GM12878 (cell line): ENCODE results near the gene PCF11. TPM values are rescaled to one million over a fixed set of nuclear protein-coding genes. Genes with fewer than 3 reads are reported as not detected.

Experiments used
- ATAC-seq: fragments of 200-7000 bp; cut with Tn5 transposase; 3 replicates; pipeline ENCODE4 v1.9.1; 2020; ENCODE audit warnings: mild to moderate bottlenecking, moderate library complexity
- BruUV-seq: library from RNA; stranded (reverse); fragments of 400-500 nt; replicated peaks from 2 replicates; lab custom pipeline; 2021; lab: Mats Ljungman, UMichigan
- CTCF ChIA-PET: fragments of 300-600 bp; sonication (Branson Sonifier 250); formaldehyde crosslinking; extraction: SDS; loops from one replicate; lab custom pipeline; 2021; ENCODE audit warnings: inconsistent platforms; lab: Yijun Ruan, JAX
- POLR2A ChIA-PET: fragments of 350-600 bp; formaldehyde crosslinking; extraction: SDS; loops from one replicate; lab custom pipeline; 2021; ENCODE audit warnings: inconsistent platforms; lab: Charles Lee
- RAD21 ChIA-PET: fragments of 300-600 bp; sonication (Branson Sonifier 250); formaldehyde crosslinking; loops from one replicate; lab custom pipeline; 2023; ENCODE audit warnings: antibody characterized with exemption; ENCODE audit not compliant: unreplicated experiment; lab: Charles Lee
- SMC1A ChIA-PET: fragments of 300-600 bp; sonication (Branson Sonifier 250); formaldehyde crosslinking; loops from one replicate; lab custom pipeline; 2023; ENCODE audit not compliant: unreplicated experiment, uncharacterized antibody; lab: Charles Lee
- DNase-seq: peaks from one replicate; pipeline ENCODE4 v3.0.0-alpha.2; 2011; ENCODE audit warnings: low read depth, low spot score
- FAIRE-seq: peaks from 3 replicates; lab custom pipeline; 2011; peaks lifted over from hg19 to GRCh38; lab: Jason Lieb, UNC
- H2AFZ ChIP-seq: 2 replicates; pipeline ENCODE4 v1.6.0; 2011; ENCODE audit warnings: low read depth, low read length, control low read depth; ENCODE audit not compliant: control insufficient read depth
- H3K27ac ChIP-seq: 2 replicates; pipeline ENCODE4 v1.5.1; 2011; ENCODE audit warnings: control low read depth; ENCODE audit not compliant: control insufficient read depth, insufficient read depth
- H3K27me3 ChIP-seq, 2 experiments: replicated peaks in 1 of 2; 2 replicates each; pipeline versions ENCODE4 v1.6.0 to v1.6.1; 2011; ENCODE audit warnings: low read length in 1 of 2; ENCODE audit not compliant: control insufficient read depth in 2 of 2, insufficient read depth in 2 of 2
- H3K36me3 ChIP-seq, 2 experiments: 2 replicates each; pipeline ENCODE4 v1.5.1; 2011; ENCODE audit warnings: low read length in 1 of 2; ENCODE audit not compliant: control insufficient read depth in 2 of 2, insufficient read depth in 2 of 2
- H3K4me1 ChIP-seq: 2 replicates; pipeline ENCODE4 v1.6.1; 2011; ENCODE audit warnings: mild to moderate bottlenecking, low read length, moderate library complexity, mixed read lengths; ENCODE audit not compliant: control insufficient read depth, insufficient read depth
- H3K4me2 ChIP-seq: 2 replicates; pipeline ENCODE4 v1.6.0; 2011; ENCODE audit warnings: control low read depth; ENCODE audit not compliant: control insufficient read depth, insufficient read depth
- H3K4me3 ChIP-seq: fragments of 200-600 bp; sonication (generic); 2 replicates; pipeline ENCODE4 v1.5.1; 2016
- H3K79me2 ChIP-seq: 2 replicates; pipeline ENCODE4 v1.6.0; 2011; ENCODE audit warnings: low read length; ENCODE audit not compliant: control insufficient read depth, insufficient read depth
- H3K9ac ChIP-seq: 2 replicates; pipeline ENCODE4 v1.8.0; 2011; ENCODE audit warnings: low read length, control low read depth, mixed read lengths; ENCODE audit not compliant: control insufficient read depth, insufficient read depth
- H3K9me3 ChIP-seq: replicated peaks from 3 replicates; pipeline ENCODE4 v1.5.1; 2011; ENCODE audit warnings: mild to moderate bottlenecking, low read length; ENCODE audit not compliant: control insufficient read depth, insufficient read depth
- H4K20me1 ChIP-seq: 2 replicates; pipeline ENCODE4 v1.6.0; 2011; ENCODE audit not compliant: control insufficient read depth, insufficient read depth
- ASH2L ChIP-seq: fragments of 300-600, 200-600 bp; sonication (generic); IDR thresholded peaks from 2 replicates; pipeline ENCODE4 v1.6.1; 2017; ENCODE audit warnings: low read depth, mild to moderate bottlenecking, borderline replicate concordance
- CEBPB ChIP-seq, 2 experiments: fragments of 150-350 bp in 1 of 2; IDR thresholded peaks; 2 replicates each; pipeline ENCODE4 v1.6.1; 2012 to 2014; ENCODE audit warnings: low read depth in 2 of 2, low read length in 2 of 2, borderline replicate concordance in 1 of 2, inconsistent platforms in 1 of 2
- EED ChIP-seq: sonication (generic); IDR thresholded peaks from 2 replicates; pipeline ENCODE4 v1.6.1; 2016; ENCODE audit warnings: antibody characterized with exemption, low read depth
- HDAC2 ChIP-seq: fragments of 200-600 bp; sonication (generic); IDR thresholded peaks from 2 replicates; pipeline ENCODE4 v1.6.1; 2017
- IRF4 ChIP-seq: IDR thresholded peaks from 2 replicates; pipeline ENCODE4 v1.6.1; 2011; ENCODE audit warnings: low read depth, low read length
- KAT2A ChIP-seq: conservative IDR thresholded peaks from 2 replicates; pipeline ENCODE4 v1.6.1; 2011; ENCODE audit warnings: low read depth, low read length; ENCODE audit not compliant: control insufficient read depth
- NFIC ChIP-seq: IDR thresholded peaks from 2 replicates; pipeline ENCODE4 v1.6.1; 2012; ENCODE audit warnings: low read depth, mild to moderate bottlenecking, inconsistent platforms, low read length, moderate library complexity
- NR2C1 ChIP-seq: fragments of 450-650 bp; IDR thresholded peaks from 2 replicates; pipeline ENCODE4 v1.6.1; 2017; ENCODE audit warnings: antibody characterized with exemption, mild to moderate bottlenecking, moderate library complexity
- POLR2AphosphoS2 ChIP-seq: IDR thresholded peaks from 2 replicates; pipeline ENCODE4 v1.6.1; 2011; ENCODE audit warnings: low read depth, mild to moderate bottlenecking, low read length, improper control_type of control experiment, moderate library complexity
- RELB ChIP-seq: fragments of 450-650 bp; IDR thresholded peaks from 2 replicates; pipeline ENCODE4 v1.6.1; 2017; ENCODE audit warnings: low read depth, mild to moderate bottlenecking, moderate library complexity
- RUNX3 ChIP-seq: IDR thresholded peaks from 2 replicates; pipeline ENCODE4 v1.6.1; 2012; ENCODE audit warnings: low read length, inconsistent platforms
- SMAD5 ChIP-seq: IDR thresholded peaks from 2 replicates; pipeline ENCODE4 v1.6.1; 2016; ENCODE audit warnings: antibody characterized with exemption, low read depth
- SMC3 ChIP-seq: IDR thresholded peaks from 2 replicates; pipeline ENCODE4 v1.6.1; 2011; ENCODE audit warnings: low read length, improper control_type of control experiment, borderline replicate concordance
- SRF ChIP-seq, 2 experiments: IDR thresholded peaks; 2 replicates each; pipeline ENCODE4 v1.6.1; 2011; ENCODE audit warnings: low read depth in 2 of 2, low read length in 2 of 2, mild to moderate bottlenecking in 1 of 2, moderate library complexity in 1 of 2
- TBL1XR1 ChIP-seq: IDR thresholded peaks from 2 replicates; pipeline ENCODE4 v1.6.1; 2012; ENCODE audit warnings: low read depth, low read length, improper control_type of control experiment
- TCF12 ChIP-seq: IDR thresholded peaks from 2 replicates; pipeline ENCODE4 v1.6.1; 2011; ENCODE audit warnings: low read depth, mild to moderate bottlenecking, low read length
- WGBS: methylation state at CpG from one replicate; pipeline ENCODE4 v1.1.6; 2016; ENCODE audit warnings: low lambda C conversion rate; ENCODE audit not compliant: insufficient replicate concordance, insufficient coverage; ENCODE audit errors: missing lambda C conversion rate; 5-methylcytosine and 5-hydroxymethylcytosine counted together
- in situ Hi-C: fragments of 300-500 bp; cut with MboI; formaldehyde crosslinking; loops from 9 replicates; pipeline ENCODE4 v1.14.3; 2018; ENCODE audit warnings: mixed read lengths
- intact Hi-C: fragments of 100-400 bp; cut with micrococcal nuclease; formaldehyde crosslinking; loops from one replicate; pipeline ENCODE4 v1.14.2; 2022; ENCODE audit not compliant: unreplicated experiment
- polyA plus RNA-seq, 11 experiments: library from polyadenylated mRNA; depleted of rRNA in 4 of 11; unstranded in 6 of 11; stranded (reverse) in 5 of 11; fragments of >200 nt; fragmentation: Nextera tagmentation in 4 of 11; fragmentation: Illumina TruSeq in 1 of 11; extraction: Ambion mirVana in 4 of 11; extraction: Trizol in 1 of 11; gene quantifications; 1 replicate in 1 of 11; 2 replicates in 10 of 11; pipeline versions ENCODE4 v1.2.1 to v1.2.3, GENCODE V29; 2011 to 2016; ENCODE audit warnings: inconsistent platforms in 2 of 11, missing spikeins in 2 of 11, low read depth in 1 of 11
- total RNA-seq, 4 experiments: library from RNA; depleted of rRNA in 3 of 4; stranded (reverse); fragments of >200 nt in 3 of 4; fragmentation: Illumina TruSeq in 1 of 4; extraction: Trizol in 1 of 4; gene quantifications; 2 replicates each; pipeline versions ENCODE4 v1.2.1 to v1.2.3, GENCODE V29; 2013 to 2021

The PCF11 gene
- total and polyA plus RNA-seq, 10 of the 15 experiments (the other 5 are each of a cell fraction or from before 2014, with no cell fraction given): 9.2 to 90.4 (median 48.0) TPM

- FAIRE-seq: no peak
- no peak overlapping the region for H3K9ac ChIP-seq
- no peak for TF ChIP-seq RUNX3
- no peak for TF ChIP-seq ASH2L
- TF ChIP-seq, all 136 proteins: peak for 0
- Histone ChIP-seq H3K27me3 (no peaks in the 10 kb centered on the region), H4K20me1 (no peaks in the 10 kb centered on the region), H3K9me3 (no peaks in the 10 kb centered on the region), H3K4me2 (no peak overlapping the region), H3K79me2 (no peaks in the 10 kb centered on the region), H3K4me1 (peaks cover 8% of the 10 kb centered on the region; the same call in 1 of the 2 replicates), H3K27ac (no peak overlapping the region), H3K36me3 (no peaks in the 10 kb centered on the region), H2AFZ (no peak overlapping the region), H3K4me3 (no peak overlapping the region)
- ATAC-seq (no peak), DNase-seq (no peak)
- RAD21 ChIA-PET: no interaction called here
- 73% methylated on average over 4 of the region's 4 CpGs for WGBS
- CTCF ChIA-PET: interaction anchor here (0.5 to 1.2 kb wide), 2 partner anchors 125 to 918 kb away, joined by 3 read pairs; no protein-coding TSS in a partner anchor
- BruUV-seq: no TSS peak
- intact Hi-C loops: no loop called here
- in situ Hi-C loops: no loop called here
- SMC1A ChIA-PET: interaction anchor here (1.2 to 1.5 kb wide), 6 partner anchors 17 to 257 kb away, joined by 3 to 5 read pairs (median 4); partner anchors contain the start of gene PCF11
- POLR2A ChIA-PET: interaction anchor here (0.6 to 2.1 kb wide), 2 partner anchors 26 to 31 kb away, joined by 3 to 5 read pairs; no protein-coding TSS in a partner anchor
Measured at GRCh38 chr11:83124636-83125424, 32.1 kb upstream of the PCF11 start.

DNA sequence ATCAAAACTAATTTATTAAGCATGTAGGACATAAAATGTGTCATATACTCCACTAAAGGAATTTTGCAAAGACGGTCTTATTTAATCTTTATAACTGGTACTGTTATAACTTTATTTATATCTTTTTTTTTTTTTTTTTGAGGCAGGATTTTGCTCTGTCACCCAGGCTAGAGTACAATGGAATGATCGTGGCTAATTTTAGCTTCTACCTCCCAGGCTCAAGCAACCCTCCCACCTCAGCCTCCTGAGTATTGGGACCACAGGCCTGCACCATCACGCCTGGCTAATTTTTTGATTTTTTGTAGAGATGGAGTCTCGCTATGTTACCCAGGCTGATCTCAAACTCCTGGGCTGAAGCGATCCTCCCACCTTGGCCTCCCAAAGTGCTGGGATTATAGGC is 31.4 kb upstream of the PCF11 start:
- no peaks in the 10 kb centered on the region for H3K79me2 ChIP-seq
- in situ Hi-C loops (no loop called here), intact Hi-C loops (no loop called here)
- TF ChIP-seq CEBPB (IDR thresholded peaks at IDR 0.05; ENCODE audit: borderline replicate concordance in 1 of 2, low read depth in 2 of 2, low read length in 2 of 2): no peak
- TF ChIP-seq KAT2A: no peak
- no peak for TF ChIP-seq POLR2AphosphoS2
- no peak for TF ChIP-seq RELB
- TF ChIP-seq EED: no peak
- no peak for TF ChIP-seq SMAD5
- no peak for TF ChIP-seq TBL1XR1
- TF ChIP-seq SRF (IDR thresholded peaks at IDR 0.05; ENCODE audit: low read depth in 2 of 2, low read length in 2 of 2): no peak
- TF ChIP-seq NFIC: no peak
- TF ChIP-seq NR2C1: no peak
- TF ChIP-seq TCF12: no peak
- no peak for TF ChIP-seq HDAC2
- no peak for TF ChIP-seq IRF4
- TF ChIP-seq SMC3: no peak
- no TSS peak for BruUV-seq
- POLR2A ChIA-PET: no interaction called here
- no peak for FAIRE-seq
- no peaks in the 10 kb centered on the region for H3K36me3 ChIP-seq
- no peaks in the 10 kb centered on the region for H4K20me1 ChIP-seq
- no peak for DNase-seq
- H2AFZ ChIP-seq: no peak overlapping the region
- H3K9me3 ChIP-seq: no peaks in the 10 kb centered on the region
- SMC1A ChIA-PET: interaction anchor here (1.3 to 1.4 kb wide), 2 partner anchors 49 to 129 kb away, joined by 3 to 5 read pairs; no protein-coding TSS in a partner anchor
- H3K27ac ChIP-seq: no peak overlapping the region
- RAD21 ChIA-PET: no interaction called here
- no peak for ATAC-seq
- CTCF ChIA-PET: no interaction called here
- 72% methylated on average over 5 of the region's 5 CpGs for WGBS
- no peak overlapping the region for H3K4me2 ChIP-seq
- H3K9ac ChIP-seq: no peak overlapping the region
- no peaks in the 10 kb centered on the region for H3K27me3 ChIP-seq
- H3K4me3 ChIP-seq: no peak overlapping the region
- peaks cover 8% of the 10 kb centered on the region; the same call in 1 of the 2 replicates for H3K4me1 ChIP-seq
